GM23338 (cell line): ENCODE results near the gene SLC35F4. TPM values are rescaled to one million over a fixed set of nuclear protein-coding genes. Genes with fewer than 3 reads are reported as not detected.
A peak's percentile ranks its signal among the peaks of the same experiment; 100 is the strongest.

ENCODE experiments used
- ATAC-seq: fragments of 200-7000 bp; cut with Tn5 transposase; 3 replicates; pipeline ENCODE4 v1.9.1; 2020
- DNase-seq: peaks from one replicate; pipeline ENCODE4 v3.0.0-alpha.2; 2015; ENCODE audit warnings: low spot score
- H2AFZ ChIP-seq: fragments of 200-600 bp; sonication (generic); 2 replicates; pipeline ENCODE4 v1.8.0; 2016; ENCODE audit warnings: antibody characterized with exemption, mild to moderate bottlenecking, moderate library complexity
- H3F3A ChIP-seq: fragments of 200-600 bp; sonication (generic); replicated peaks from 2 replicates; pipeline ENCODE4 v1.8.0; 2017; ENCODE audit warnings: antibody characterized with exemption, mixed run types, low read depth
- H3K27ac ChIP-seq: fragments of 200-600 bp; sonication (generic); 2 replicates; pipeline ENCODE4 v1.6.1; 2016; ENCODE audit warnings: low read depth
- H3K27me3 ChIP-seq: fragments of 200-600 bp; sonication (generic); 2 replicates; pipeline ENCODE4 v1.8.0; 2016; ENCODE audit warnings: mild to moderate bottlenecking, mixed run types, moderate library complexity; ENCODE audit not compliant: insufficient read depth
- H3K36me3 ChIP-seq: fragments of 200-600 bp; sonication (generic); 2 replicates; pipeline ENCODE4 v1.8.0; 2016; ENCODE audit warnings: mild to moderate bottlenecking; ENCODE audit not compliant: insufficient read depth
- H3K4me1 ChIP-seq: fragments of 200-600 bp; sonication (generic); 2 replicates; pipeline ENCODE4 v1.8.0; 2016; ENCODE audit warnings: mild to moderate bottlenecking, moderate library complexity; ENCODE audit not compliant: insufficient read depth
- H3K4me2 ChIP-seq: fragments of 200-600 bp; sonication (generic); 2 replicates; pipeline ENCODE4 v1.7.1; 2017; ENCODE audit warnings: mixed run types
- H3K4me3 ChIP-seq: fragments of 200-600 bp; sonication (generic); 2 replicates; pipeline ENCODE4 v1.6.1; 2016; ENCODE audit warnings: mixed run types
- H3K79me2 ChIP-seq: fragments of 200-600 bp; sonication (generic); replicated peaks from 2 replicates; pipeline ENCODE4 v1.8.0; 2017; ENCODE audit warnings: mild to moderate bottlenecking; ENCODE audit not compliant: insufficient read depth
- H3K9me2 ChIP-seq: fragments of 200-600 bp; sonication (generic); 2 replicates; pipeline ENCODE4 v1.8.0; 2017; ENCODE audit not compliant: insufficient read depth
- H4K20me1 ChIP-seq: fragments of 200-600 bp; sonication (generic); replicated peaks from 2 replicates; pipeline ENCODE4 v1.8.0; 2017; ENCODE audit warnings: mild to moderate bottlenecking; ENCODE audit not compliant: insufficient read depth
- H3K27ac Mint-ChIP-seq: 2 replicates; pipeline ENCODE4 v1.8.0; 2020; ENCODE audit warnings: inconsistent platforms, mild to moderate bottlenecking, moderate library complexity, mixed read lengths
- H3K27me3 Mint-ChIP-seq: 3 replicates; pipeline ENCODE4 v1.8.0; 2022; ENCODE audit warnings: low read depth, mild to moderate bottlenecking, moderate library complexity, mixed read lengths, inconsistent platforms; ENCODE audit not compliant: insufficient read depth, poor library complexity
- H3K36me3 Mint-ChIP-seq: 3 replicates; pipeline ENCODE4 v1.8.0; 2021; ENCODE audit warnings: low read depth, mild to moderate bottlenecking, inconsistent platforms, moderate library complexity, mixed read lengths
- H3K4me1 Mint-ChIP-seq: 3 replicates; pipeline ENCODE4 v1.8.0; 2020; ENCODE audit warnings: mild to moderate bottlenecking, inconsistent platforms, mixed read lengths
- H3K4me3 Mint-ChIP-seq: 3 replicates; pipeline ENCODE4 v1.8.0; 2021; ENCODE audit warnings: moderate library complexity, mild to moderate bottlenecking, inconsistent platforms, mixed read lengths
- H3K9me3 Mint-ChIP-seq: 3 replicates; pipeline ENCODE4 v1.8.0; 2020; ENCODE audit warnings: moderate library complexity, mild to moderate bottlenecking, inconsistent platforms, mixed read lengths
- CREB1 ChIP-seq: fragments of 250-450 bp; sonication (Bioruptor Pico); IDR thresholded peaks from 2 replicates; pipeline ENCODE4 v1.5.0; 2020; ENCODE audit warnings: low read depth, mild to moderate bottlenecking, moderate library complexity
- CTCF ChIP-seq, 2 experiments: fragments of 200-600 bp in 1 of 2; sonication (generic) in 1 of 2; conservative IDR thresholded peaks; 2 replicates each; pipeline versions ENCODE4 v1.5.1 to v1.6.1; 2016 to 2017; ENCODE audit warnings: antibody characterized with exemption in 2 of 2, low read depth in 2 of 2, mild to moderate bottlenecking in 2 of 2, moderate library complexity in 1 of 2
- ETS1 ChIP-seq: IDR thresholded peaks from 2 replicates; pipeline ENCODE4 v1.6.1; 2016; ENCODE audit warnings: antibody characterized with exemption
- EZH2 ChIP-seq: fragments of 200-600 bp; sonication (generic); IDR thresholded peaks from one replicate; pipeline ENCODE4 v1.8.0; 2017; ENCODE audit warnings: antibody characterized with exemption, mild to moderate bottlenecking, low read depth; ENCODE audit not compliant: unreplicated experiment
- JUNB ChIP-seq: IDR thresholded peaks from one replicate; pipeline ENCODE4 v1.6.1; 2016; ENCODE audit warnings: antibody characterized with exemption; ENCODE audit not compliant: unreplicated experiment
- NANOG ChIP-seq: IDR thresholded peaks from 2 replicates; pipeline ENCODE4 v1.6.1; 2016; ENCODE audit warnings: antibody characterized with exemption, borderline replicate concordance
- POLR2AphosphoS5 ChIP-seq: IDR thresholded peaks from 2 replicates; pipeline ENCODE4 v1.6.1; 2016; ENCODE audit warnings: antibody characterized with exemption, low read depth
- ZNF331 ChIP-seq: fragments of 250-450 bp; sonication (Bioruptor Pico); IDR thresholded peaks from 2 replicates; pipeline ENCODE4 v1.5.0; 2020; ENCODE audit warnings: low read depth, mild to moderate bottlenecking, moderate library complexity
- ZNF462 ChIP-seq: fragments of 250-450 bp; sonication (Bioruptor Pico); IDR thresholded peaks from 2 replicates; pipeline ENCODE4 v1.5.0; 2020; ENCODE audit warnings: mild to moderate bottlenecking, moderate library complexity
- polyA plus RNA-seq: library from polyadenylated mRNA; unstranded; fragments of >200 nt; fragmentation: Nextera tagmentation; extraction: Ambion mirVana; gene quantifications from 2 replicates; pipeline ENCODE4 v1.2.1, GENCODE V29; 2016
- total RNA-seq: library from RNA; depleted of rRNA; stranded (reverse); fragments of >200 nt; shearing (Covaris generic); gene quantifications from 2 replicates; pipeline ENCODE4 v1.2.3, GENCODE V29; 2014

The SLC35F4 gene
- total and polyA plus RNA-seq, 2 experiments from 2014 or later: 0.10 TPM; not detected in 1

GRCh38 chr14:57732463-57733285 lies 133.2 kb downstream of the SLC35F4 start:
- Mint-ChIP-seq H3K4me3 (no peak overlapping the region), H3K27ac (no peak overlapping the region), H3K36me3 (peaks cover 5% of the 10 kb centered on the region), H3K9me3 (peaks cover 5% of the 10 kb centered on the region; the same call in 2 of the 3 replicates), H3K4me1 (peaks cover 23% of the 10 kb centered on the region), H3K27me3 (peaks cover 2% of the 10 kb centered on the region)
- Histone ChIP-seq H2AFZ (peak overlapping the region; percentile 19; the same call in 1 of the 2 replicates), H3F3A (no peaks in the 10 kb centered on the region), H3K36me3 (no peaks in the 10 kb centered on the region), H3K27ac (no peak overlapping the region), H3K4me2 (no peak overlapping the region), H3K79me2 (no peaks in the 10 kb centered on the region), H3K9me2 (no peaks in the 10 kb centered on the region; the same call in 1 of the 2 replicates), H3K27me3 (no peaks in the 10 kb centered on the region), H3K4me1 (peaks cover 21% of the 10 kb centered on the region), H3K4me3 (no peak overlapping the region), H4K20me1 (no peaks in the 10 kb centered on the region)
- DNase-seq (no peak), ATAC-seq (no peak)
- no peak for TF ChIP-seq ETS1
- no peak for TF ChIP-seq EZH2
- no peak for TF ChIP-seq NANOG
- no peak for TF ChIP-seq JUNB
- TF ChIP-seq POLR2AphosphoS5: no peak
- TF ChIP-seq CTCF (conservative IDR thresholded peaks at IDR 0.05; ENCODE audit: low read depth in 2 of 2): no peak
- no peak for TF ChIP-seq CREB1 (CRISPR knock-in tag)
- no peak for TF ChIP-seq ZNF331 (CRISPR knock-in tag)

- no peak overlapping the region; the same call in 2 of the 3 replicates for H3K4me3 Mint-ChIP-seq
- no peak overlapping the region for H3K4me3 ChIP-seq
- H3K4me1 ChIP-seq: peaks cover 23% of the 10 kb centered on the region
- peak overlapping the region; percentile 64; the same call in 1 of the 2 replicates for H2AFZ ChIP-seq
- peak overlapping the region; percentile 76 for H3K27ac ChIP-seq
- no peaks in the 10 kb centered on the region for H3K36me3 ChIP-seq
- H3K4me2 ChIP-seq: peak overlapping the region; percentile 56
- H4K20me1 ChIP-seq: no peaks in the 10 kb centered on the region
- no peaks in the 10 kb centered on the region for H3K79me2 ChIP-seq
- peaks cover 16% of the 10 kb centered on the region for H3K9me3 Mint-ChIP-seq
- H3F3A ChIP-seq: no peaks in the 10 kb centered on the region
- peaks cover 18% of the 10 kb centered on the region for H3K36me3 Mint-ChIP-seq
- no peaks in the 10 kb centered on the region for H3K27me3 ChIP-seq
- peak overlapping the region; percentile 23; the same call in 1 of the 2 replicates for H3K27ac Mint-ChIP-seq
- H3K27me3 Mint-ChIP-seq: peaks cover 3% of the 10 kb centered on the region
- DNase-seq: peak; percentile 9
- peaks cover 8% of the 10 kb centered on the region; the same call in 1 of the 2 replicates for H3K9me2 ChIP-seq
- ATAC-seq: peak; percentile 81
- H3K4me1 Mint-ChIP-seq: peaks cover 26% of the 10 kb centered on the region
- no peak for TF ChIP-seq EZH2
- no peak for TF ChIP-seq POLR2AphosphoS5
- no peak for TF ChIP-seq ZNF462
Observed at GRCh38 chr14:57729208-57730187, 136.4 kb downstream of the SLC35F4 start.
